ENCODE measurements around the gene ZRANB3.

The ZRANB3 gene

DNA sequence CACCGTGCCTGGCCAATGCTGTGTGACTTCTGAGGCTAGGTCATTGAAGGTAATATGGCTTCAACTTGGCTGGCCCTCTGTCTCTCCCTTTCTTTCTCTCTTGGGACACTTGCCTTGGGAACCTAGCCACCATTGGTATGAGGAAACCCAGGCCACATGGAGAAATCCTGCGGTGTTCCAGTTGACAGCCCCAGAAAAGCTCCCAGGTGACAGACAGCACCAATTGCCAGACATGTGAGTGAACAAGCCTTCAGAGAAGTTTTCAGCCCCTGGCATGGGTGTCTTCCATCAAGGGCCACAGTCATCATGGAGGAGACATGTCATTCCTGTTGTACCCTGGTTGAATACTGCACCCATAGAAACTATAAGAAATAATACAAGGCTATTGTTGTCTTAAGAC, 292.4 kb downstream of the ZRANB3 start:
- no peak overlapping the region for H3K4me3 ChIP-seq (ENCODE audit: low read depth in 1 of 2, low read length in 2 of 2)
- H3K36me3 ChIP-seq (ENCODE audit: control insufficient read depth in 1 of 2, insufficient read depth in 2 of 2, low read length in 2 of 2), result no peaks in the 10 kb centered on the region
- peaks cover 0 to 2% of the 10 kb centered on the region in 2 donors for H3K9me3 ChIP-seq (ENCODE audit: control insufficient read depth in 1 of 2, low read length in 2 of 2)
- no peaks in the 10 kb centered on the region for H3K4me1 ChIP-seq (ENCODE audit: control insufficient read depth in 1 of 2, insufficient read depth in 2 of 2, low read length in 2 of 2)
- H3K9ac ChIP-seq (ENCODE audit: low read depth in 1 of 2, low read length in 2 of 2), result no peak overlapping the region
- no peaks in the 10 kb centered on the region for H3K27me3 ChIP-seq (ENCODE audit: control insufficient read depth in 1 of 2, insufficient read depth in 2 of 2, low read length in 2 of 2)
- no peak overlapping the region for H3K27ac ChIP-seq (ENCODE audit: low read depth, low read length)

- H3K27me3 ChIP-seq (ENCODE audit: control insufficient read depth in 1 of 2, insufficient read depth in 2 of 2, low read length in 2 of 2), result no peaks in the 10 kb centered on the region
- no peak overlapping the region for H3K27ac ChIP-seq (ENCODE audit: low read depth, low read length)
- H3K36me3 ChIP-seq (ENCODE audit: control insufficient read depth in 1 of 2, insufficient read depth in 2 of 2, low read length in 2 of 2), result no peaks in the 10 kb centered on the region
- H3K9me3 ChIP-seq (ENCODE audit: control insufficient read depth in 1 of 2, low read length in 2 of 2), result no peaks in the 10 kb centered on the region
- H3K4me1 ChIP-seq (ENCODE audit: control insufficient read depth in 1 of 2, insufficient read depth in 2 of 2, low read length in 2 of 2), result no peaks in the 10 kb centered on the region
- H3K4me3 ChIP-seq (ENCODE audit: low read depth in 1 of 2, low read length in 2 of 2), result no peak overlapping the region
- no peak overlapping the region for H3K9ac ChIP-seq (ENCODE audit: low read depth in 1 of 2, low read length in 2 of 2)
Observed at GRCh38 chr2:135230150-135230549, 300.9 kb downstream of the ZRANB3 start.

DNA sequence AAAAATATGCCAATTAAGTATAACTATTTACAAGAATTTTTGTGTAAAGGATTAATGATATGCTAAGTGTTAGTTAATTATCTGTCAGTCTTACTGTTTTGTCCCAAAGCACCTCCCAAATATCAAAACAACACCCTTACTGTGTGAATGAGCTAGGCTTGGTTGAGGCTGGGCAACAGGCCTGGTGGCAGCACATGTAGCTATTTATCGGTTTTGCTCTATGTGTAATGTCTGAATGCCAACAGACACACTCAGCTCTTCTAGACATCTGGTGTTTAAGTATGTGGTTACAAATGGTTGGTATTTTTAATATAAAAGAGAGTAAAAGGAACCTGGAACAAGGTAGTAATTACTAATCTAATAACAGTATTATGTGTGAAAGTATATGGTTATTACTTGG, 303.6 kb downstream of the ZRANB3 start:
- Histone ChIP-seq H3K27me3 (ENCODE audit: control insufficient read depth in 1 of 2, insufficient read depth in 2 of 2, low read length in 2 of 2) (no peaks in the 10 kb centered on the region), H3K4me1 (ENCODE audit: control insufficient read depth in 1 of 2, insufficient read depth in 2 of 2, low read length in 2 of 2) (no peaks in the 10 kb centered on the region), H3K36me3 (ENCODE audit: control insufficient read depth in 1 of 2, insufficient read depth in 2 of 2, low read length in 2 of 2) (no peaks in the 10 kb centered on the region), H3K27ac (ENCODE audit: low read depth, low read length) (no peak overlapping the region), H3K4me3 (ENCODE audit: low read depth in 1 of 2, low read length in 2 of 2) (no peak overlapping the region), H3K9me3 (ENCODE audit: control insufficient read depth in 1 of 2, low read length in 2 of 2) (no peaks in the 10 kb centered on the region), H3K9ac (ENCODE audit: low read depth in 1 of 2, low read length in 2 of 2) (no peak overlapping the region)

DNA sequence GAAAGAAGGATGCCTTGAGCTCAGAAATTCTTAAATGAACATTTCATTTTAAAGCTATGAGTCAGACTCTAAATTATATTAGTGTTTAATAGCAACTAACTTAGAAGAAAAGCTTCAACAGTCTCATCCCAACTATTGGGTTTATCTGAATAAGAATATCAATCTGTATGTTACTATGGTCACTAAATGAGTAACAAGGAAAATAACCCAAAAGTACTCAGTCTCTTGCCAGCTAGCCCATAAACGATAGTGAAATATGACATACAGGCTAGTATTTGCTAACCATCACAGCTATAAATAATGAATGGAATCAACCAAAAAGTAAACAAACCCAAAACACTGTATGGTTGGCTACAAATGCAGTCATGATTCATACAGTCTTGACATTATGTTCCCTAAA, 304.1 kb downstream of the ZRANB3 start:
- Histone ChIP-seq H3K4me1 (ENCODE audit: control insufficient read depth in 1 of 2, insufficient read depth in 2 of 2, low read length in 2 of 2) (no peaks in the 10 kb centered on the region), H3K4me3 (ENCODE audit: low read depth in 1 of 2, low read length in 2 of 2) (no peak overlapping the region), H3K9me3 (ENCODE audit: control insufficient read depth in 1 of 2, low read length in 2 of 2) (no peaks in the 10 kb centered on the region), H3K9ac (ENCODE audit: low read depth in 1 of 2, low read length in 2 of 2) (no peak overlapping the region), H3K27me3 (ENCODE audit: control insufficient read depth in 1 of 2, insufficient read depth in 2 of 2, low read length in 2 of 2) (no peaks in the 10 kb centered on the region), H3K36me3 (ENCODE audit: control insufficient read depth in 1 of 2, insufficient read depth in 2 of 2, low read length in 2 of 2) (no peaks in the 10 kb centered on the region), H3K27ac (ENCODE audit: low read depth, low read length) (no peak overlapping the region)

GRCh38 chr2:135225781-135226180, 305.2 kb downstream of the ZRANB3 start:
- no peaks in the 10 kb centered on the region for H3K36me3 ChIP-seq (ENCODE audit: control insufficient read depth in 1 of 2, insufficient read depth in 2 of 2, low read length in 2 of 2)
- H3K27me3 ChIP-seq (ENCODE audit: control insufficient read depth in 1 of 2, insufficient read depth in 2 of 2, low read length in 2 of 2), result no peaks in the 10 kb centered on the region
- no peaks in the 10 kb centered on the region for H3K9me3 ChIP-seq (ENCODE audit: control insufficient read depth in 1 of 2, low read length in 2 of 2)
- no peak overlapping the region for H3K4me3 ChIP-seq (ENCODE audit: low read depth in 1 of 2, low read length in 2 of 2)
- H3K9ac ChIP-seq (ENCODE audit: low read depth in 1 of 2, low read length in 2 of 2), result no peak overlapping the region
- no peaks in the 10 kb centered on the region for H3K4me1 ChIP-seq (ENCODE audit: control insufficient read depth in 1 of 2, insufficient read depth in 2 of 2, low read length in 2 of 2)
- H3K27ac ChIP-seq (ENCODE audit: low read depth, low read length), result no peak overlapping the region

GRCh38 chr2:135219226-135219625, 311.8 kb downstream of the ZRANB3 start:
- Histone ChIP-seq H3K9me3 (ENCODE audit: control insufficient read depth in 1 of 2, low read length in 2 of 2) (no peaks in the 10 kb centered on the region), H3K4me1 (ENCODE audit: control insufficient read depth in 1 of 2, insufficient read depth in 2 of 2, low read length in 2 of 2) (no peaks in the 10 kb centered on the region), H3K36me3 (ENCODE audit: control insufficient read depth in 1 of 2, insufficient read depth in 2 of 2, low read length in 2 of 2) (no peaks in the 10 kb centered on the region), H3K27ac (ENCODE audit: low read depth, low read length) (no peak overlapping the region), H3K4me3 (ENCODE audit: low read depth in 1 of 2, low read length in 2 of 2) (no peak overlapping the region), H3K27me3 (ENCODE audit: control insufficient read depth in 1 of 2, insufficient read depth in 2 of 2, low read length in 2 of 2) (no peaks in the 10 kb centered on the region), H3K9ac (ENCODE audit: low read depth in 1 of 2, low read length in 2 of 2) (no peak overlapping the region)

- H3K9me3 ChIP-seq (ENCODE audit: control insufficient read depth in 1 of 2, low read length in 2 of 2), result no peaks in the 10 kb centered on the region
- H3K9ac ChIP-seq (ENCODE audit: low read depth in 1 of 2, low read length in 2 of 2), result no peak overlapping the region
- H3K4me3 ChIP-seq (ENCODE audit: low read depth in 1 of 2, low read length in 2 of 2), result no peak overlapping the region
- no peak overlapping the region for H3K27ac ChIP-seq (ENCODE audit: low read depth, low read length)
- H3K4me1 ChIP-seq (ENCODE audit: control insufficient read depth in 1 of 2, insufficient read depth in 2 of 2, low read length in 2 of 2), result no peaks in the 10 kb centered on the region
- H3K36me3 ChIP-seq (ENCODE audit: control insufficient read depth in 1 of 2, insufficient read depth in 2 of 2, low read length in 2 of 2), result no peaks in the 10 kb centered on the region
- no peaks in the 10 kb centered on the region for H3K27me3 ChIP-seq (ENCODE audit: control insufficient read depth in 1 of 2, insufficient read depth in 2 of 2, low read length in 2 of 2)
Observed at GRCh38 chr2:135218426-135218825, 312.6 kb downstream of the ZRANB3 start.

DNA sequence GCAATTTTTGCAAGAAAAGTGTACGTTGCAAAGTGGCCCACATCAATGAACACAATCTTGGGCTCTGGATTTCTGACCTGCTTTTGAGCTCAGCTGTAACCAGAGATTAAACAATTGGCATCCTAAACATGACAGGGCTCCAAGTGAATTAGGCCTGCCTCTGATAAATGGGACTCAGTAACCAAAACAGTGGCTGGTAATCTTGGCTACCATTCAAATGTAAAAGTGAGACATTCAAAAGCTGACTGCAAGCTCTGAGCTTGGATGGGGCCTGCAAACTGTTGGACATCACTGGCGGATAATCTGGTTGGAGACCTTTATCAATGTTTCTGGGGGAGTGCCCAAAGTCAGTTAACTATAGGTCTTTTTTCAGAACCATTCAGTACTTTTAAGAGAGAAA, 318.3 kb downstream of the ZRANB3 start:
- Histone ChIP-seq H3K27me3 (ENCODE audit: control insufficient read depth in 1 of 2, insufficient read depth in 2 of 2, low read length in 2 of 2) (no peaks in the 10 kb centered on the region), H3K4me3 (ENCODE audit: low read depth in 1 of 2, low read length in 2 of 2) (no peak overlapping the region), H3K4me1 (ENCODE audit: control insufficient read depth in 1 of 2, insufficient read depth in 2 of 2, low read length in 2 of 2) (no peaks in the 10 kb centered on the region), H3K9me3 (ENCODE audit: control insufficient read depth in 1 of 2, low read length in 2 of 2) (no peaks in the 10 kb centered on the region), H3K36me3 (ENCODE audit: control insufficient read depth in 1 of 2, insufficient read depth in 2 of 2, low read length in 2 of 2) (no peaks in the 10 kb centered on the region), H3K27ac (ENCODE audit: low read depth, low read length) (no peak overlapping the region), H3K9ac (ENCODE audit: low read depth in 1 of 2, low read length in 2 of 2) (no peak overlapping the region)

GRCh38 chr2:135208016-135208415, 323.0 kb downstream of the ZRANB3 start:
- no peak overlapping the region for H3K27ac ChIP-seq (ENCODE audit: low read depth, low read length)
- peaks cover 0 to 3% of the 10 kb centered on the region in 2 donors for H3K36me3 ChIP-seq (ENCODE audit: control insufficient read depth in 1 of 2, insufficient read depth in 2 of 2, low read length in 2 of 2)
- no peak overlapping the region for H3K9ac ChIP-seq (ENCODE audit: low read depth in 1 of 2, low read length in 2 of 2)
- H3K4me3 ChIP-seq (ENCODE audit: low read depth in 1 of 2, low read length in 2 of 2), result no peak overlapping the region
- H3K27me3 ChIP-seq (ENCODE audit: control insufficient read depth in 1 of 2, insufficient read depth in 2 of 2, low read length in 2 of 2), result no peaks in the 10 kb centered on the region
- no peaks in the 10 kb centered on the region for H3K4me1 ChIP-seq (ENCODE audit: control insufficient read depth in 1 of 2, insufficient read depth in 2 of 2, low read length in 2 of 2)
- H3K9me3 ChIP-seq (ENCODE audit: control insufficient read depth in 1 of 2, low read length in 2 of 2), result no peaks in the 10 kb centered on the region

DNA sequence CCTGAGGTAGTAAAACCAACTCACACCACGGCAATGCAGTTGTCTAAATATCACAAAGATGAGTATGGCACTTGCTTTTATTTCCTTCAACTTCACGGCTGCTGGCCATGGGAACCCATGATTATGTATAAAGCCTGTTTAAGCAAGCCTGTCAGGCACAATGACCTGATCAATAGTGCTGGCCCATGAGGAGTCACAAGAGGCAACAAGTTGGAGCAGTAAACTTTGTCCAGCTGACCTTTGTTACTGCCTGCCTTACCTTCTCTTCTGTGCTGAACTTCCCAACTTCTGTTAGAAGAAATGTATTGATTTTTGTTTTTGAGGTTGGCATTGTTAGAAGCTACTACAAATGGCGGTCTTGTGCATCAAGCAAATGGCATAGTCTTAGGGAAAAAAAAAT, 327.1 kb downstream of the ZRANB3 start:
- Histone ChIP-seq H3K9ac (ENCODE audit: low read depth in 1 of 2, low read length in 2 of 2) (no peak overlapping the region), H3K27ac (ENCODE audit: low read depth, low read length) (no peak overlapping the region), H3K9me3 (ENCODE audit: control insufficient read depth in 1 of 2, low read length in 2 of 2) (no peaks in the 10 kb centered on the region), H3K36me3 (ENCODE audit: control insufficient read depth in 1 of 2, insufficient read depth in 2 of 2, low read length in 2 of 2) (peaks cover 0 to 3% of the 10 kb centered on the region in 2 donors), H3K4me1 (ENCODE audit: control insufficient read depth in 1 of 2, insufficient read depth in 2 of 2, low read length in 2 of 2) (no peaks in the 10 kb centered on the region), H3K27me3 (ENCODE audit: control insufficient read depth in 1 of 2, insufficient read depth in 2 of 2, low read length in 2 of 2) (no peaks in the 10 kb centered on the region), H3K4me3 (ENCODE audit: low read depth in 1 of 2, low read length in 2 of 2) (no peak overlapping the region)

DNA sequence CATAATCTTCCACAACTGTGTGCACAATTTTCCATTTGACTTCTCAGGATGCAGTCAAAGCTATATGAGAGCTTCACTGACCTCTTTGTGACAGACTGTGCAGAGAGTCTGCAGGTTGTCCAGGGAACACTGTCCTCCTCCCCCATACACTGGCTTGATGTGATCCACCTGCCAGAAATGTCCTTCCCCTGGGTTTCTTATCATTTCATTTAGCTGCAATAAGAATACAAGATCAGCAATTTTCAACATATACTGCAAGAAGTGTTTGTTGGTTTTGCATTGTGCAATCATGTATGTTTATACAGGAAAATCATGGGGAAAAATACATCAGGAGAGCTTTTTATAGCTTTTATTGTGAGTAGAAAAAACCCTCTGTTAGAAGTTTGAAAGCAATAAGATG, 328.3 kb downstream of the ZRANB3 start:
- no peaks in the 10 kb centered on the region for H3K9me3 ChIP-seq (ENCODE audit: control insufficient read depth in 1 of 2, low read length in 2 of 2)
- no peak overlapping the region for H3K27ac ChIP-seq (ENCODE audit: low read depth, low read length)
- peaks cover 0 to 3% of the 10 kb centered on the region in 2 donors for H3K36me3 ChIP-seq (ENCODE audit: control insufficient read depth in 1 of 2, insufficient read depth in 2 of 2, low read length in 2 of 2)

More for the DNA sequence above, 328.3 kb downstream of the ZRANB3 start:
- Histone ChIP-seq H3K4me1 (ENCODE audit: control insufficient read depth in 1 of 2, insufficient read depth in 2 of 2, low read length in 2 of 2) (no peaks in the 10 kb centered on the region), H3K27me3 (ENCODE audit: control insufficient read depth in 1 of 2, insufficient read depth in 2 of 2, low read length in 2 of 2) (no peaks in the 10 kb centered on the region), H3K9ac (ENCODE audit: low read depth in 1 of 2, low read length in 2 of 2) (no peak overlapping the region), H3K4me3 (ENCODE audit: low read depth in 1 of 2, low read length in 2 of 2) (no peak overlapping the region)
